Stimulated activated CD4-positive, alpha-beta T cell treated with anti-CD3 and anti-CD28 coated beads, TNF-alpha, amount 100 ng/mL, for 1 hour (primary cell): ENCODE measurements around the gene PDGFRB.

Source experiments
- DNase-seq, 3 donors: peaks; one replicate each; pipeline ENCODE4 v3.0.0-alpha.2; 2020; ENCODE audit warnings: low read depth in 3 of 3, low spot score in 1 of 3

PDGFRB gene

GRCh38 chr5:150164211-150164980, 8.8 kb upstream of the PDGFRB start:
- DNase-seq: no peak

DNA sequence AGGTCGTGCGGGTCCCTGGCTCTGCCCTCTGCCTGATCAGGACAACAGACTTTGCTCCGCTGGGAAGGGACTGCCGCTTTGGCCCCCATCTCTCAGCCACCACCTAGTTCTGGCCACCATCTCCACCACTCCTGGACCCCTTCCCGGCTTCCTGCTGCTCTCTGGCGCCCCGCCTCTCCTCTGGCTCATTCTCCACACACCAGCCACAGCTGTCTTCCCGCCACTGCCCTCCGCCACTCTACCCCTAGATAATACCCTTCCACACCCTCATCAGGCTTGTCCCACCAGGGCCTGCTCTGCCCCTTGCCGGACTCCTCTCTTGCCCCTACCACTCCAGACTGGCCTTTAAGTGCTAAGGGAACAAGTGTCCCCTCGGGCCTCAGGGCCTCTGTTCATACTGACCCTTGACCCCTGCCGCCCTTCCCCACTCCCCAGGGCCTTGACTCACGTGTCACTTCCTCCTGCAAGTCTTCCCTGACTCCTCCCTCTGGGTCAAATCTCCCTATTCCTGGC, 8.0 kb upstream of the PDGFRB start:
- no peak for DNase-seq

GRCh38 chr5:150163035-150163434, 7.4 kb upstream of the PDGFRB start:
- no peak for DNase-seq

DNA sequence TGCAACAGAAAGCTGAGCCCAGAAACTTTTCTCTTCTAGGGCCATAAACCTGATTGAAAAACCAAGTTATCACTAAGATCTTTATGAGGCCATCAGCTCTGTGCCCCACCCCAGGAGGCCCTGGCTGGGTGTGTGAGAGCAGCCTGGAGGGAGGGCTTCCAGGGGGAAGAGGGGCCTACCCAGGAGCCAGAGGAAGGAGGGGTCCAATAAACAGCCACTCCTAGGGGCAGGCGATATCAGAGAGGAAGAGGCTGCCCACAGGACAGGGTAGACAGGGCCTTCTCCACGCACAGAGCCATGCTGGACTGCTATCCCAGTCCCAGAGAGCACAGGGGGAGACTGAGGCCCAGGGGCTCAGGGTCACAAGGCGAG, 6.5 kb upstream of the PDGFRB start:
- DNase-seq: no peak

DNA sequence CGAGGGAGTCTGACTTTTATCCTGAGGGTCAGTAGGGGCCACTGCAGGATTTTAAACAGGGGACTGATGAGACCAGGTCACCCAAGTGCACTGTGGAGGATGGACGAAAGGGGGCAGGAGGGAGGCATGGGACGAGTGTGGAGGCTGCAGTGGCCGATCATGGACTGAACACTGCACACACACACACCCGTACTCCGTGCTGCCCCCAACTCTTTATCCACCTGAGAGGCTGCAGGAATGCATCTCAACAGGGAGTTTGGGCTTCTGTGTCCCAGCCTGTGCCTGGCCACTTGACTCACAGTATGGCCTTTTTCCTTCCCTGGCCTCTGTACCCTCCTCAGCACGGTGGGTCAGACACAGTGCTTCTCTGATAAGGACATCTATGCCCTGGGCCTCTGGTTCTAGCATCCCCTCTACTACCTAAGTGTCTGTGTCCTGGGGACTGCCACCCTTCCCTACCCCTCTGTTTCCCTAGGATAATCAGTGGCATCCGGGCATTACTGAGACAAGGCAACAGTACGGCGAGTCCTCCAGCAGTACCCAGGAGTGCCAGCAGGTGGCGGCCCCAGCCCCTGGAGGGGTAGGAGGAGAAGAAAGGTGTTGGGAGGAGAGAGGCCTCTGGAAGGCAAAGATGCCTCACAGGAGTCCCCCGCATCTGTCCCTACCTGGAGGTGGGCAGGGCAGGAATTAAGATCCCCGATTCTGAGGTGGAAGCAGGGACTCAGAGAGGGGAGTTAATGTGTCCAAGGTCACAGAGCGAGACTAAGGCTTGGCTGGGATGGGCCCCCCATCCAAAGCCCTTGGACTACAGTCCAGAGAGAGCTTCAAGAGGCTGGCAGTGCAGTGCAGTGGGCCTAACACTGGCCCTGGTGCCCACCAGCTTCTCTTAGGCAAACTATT, 5.8 kb upstream of the PDGFRB start:
- peak in 2 of 3 donors; percentile 29 to 71 for DNase-seq

- DNase-seq: no peak
These were observed 4.9 kb upstream of the PDGFRB start for GRCh38 chr5:150160448-150161081.

DNA sequence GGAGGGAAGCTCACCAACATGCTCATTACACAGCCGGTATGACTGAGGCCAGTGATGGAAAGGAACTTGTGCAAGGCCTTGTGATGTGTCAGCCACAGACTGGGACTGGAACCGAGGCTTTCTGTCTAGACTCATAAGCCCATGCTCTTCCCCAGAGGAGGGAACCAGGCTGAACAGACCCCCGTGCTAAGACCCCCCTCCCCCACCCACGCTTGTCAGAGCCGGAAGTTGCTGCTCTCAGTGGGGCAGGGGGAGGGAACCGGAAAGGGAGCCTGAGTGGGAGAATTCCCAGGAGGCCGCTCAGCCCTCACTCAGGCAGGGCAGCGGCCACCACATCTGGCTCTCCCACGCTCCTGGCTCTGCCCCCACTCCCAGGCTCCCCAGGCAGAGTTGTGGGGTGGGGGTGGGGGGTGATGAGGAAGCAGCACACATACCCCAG, 4.1 kb upstream of the PDGFRB start:
- no peak for DNase-seq

DNA sequence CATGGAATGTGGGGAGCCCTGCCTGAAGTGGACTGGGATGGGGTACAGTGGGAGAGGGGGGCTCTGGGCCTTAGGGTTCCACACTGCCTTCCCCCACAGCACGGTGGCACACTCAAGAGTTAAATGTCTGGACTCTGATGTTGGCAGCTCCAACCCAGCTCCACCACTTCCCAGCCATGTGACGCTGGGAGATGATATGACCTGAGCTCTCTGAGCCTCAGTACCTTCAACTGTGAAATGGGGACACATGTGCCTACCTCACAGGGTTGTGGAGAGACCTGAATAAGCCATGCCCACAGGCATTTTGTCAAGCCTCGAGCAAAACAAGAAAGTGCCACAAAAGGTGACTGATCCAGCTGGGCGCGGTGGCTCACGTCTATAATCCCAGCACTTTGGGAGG, 3.4 kb upstream of the PDGFRB start:
- DNase-seq: no peak

GRCh38 chr5:150158170-150158949, 2.7 kb upstream of the PDGFRB start:
- DNase-seq: no peak

DNA sequence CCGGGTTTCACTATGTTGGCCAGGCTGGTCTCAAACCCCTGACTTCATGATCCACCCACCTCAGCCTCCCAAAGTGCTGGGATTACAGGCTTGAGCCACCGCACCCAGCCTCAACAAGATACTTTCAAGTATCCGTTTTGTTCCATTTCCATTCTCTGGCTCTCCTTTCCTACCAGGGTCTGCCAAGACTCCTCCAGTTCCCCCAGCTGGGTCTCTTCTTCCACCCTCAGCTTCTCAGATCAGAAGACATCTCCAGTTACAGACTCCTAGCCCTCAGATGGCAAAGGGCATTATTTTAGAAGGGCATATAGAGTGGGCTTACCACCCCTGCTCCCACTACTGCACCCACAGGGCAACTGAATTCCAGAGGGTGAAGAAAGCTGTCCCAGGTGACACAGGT, 1.5 kb upstream of the PDGFRB start:
- DNase-seq: no peak

GRCh38 chr5:150156540-150156939, 895 bp upstream of the PDGFRB start:
- DNase-seq: no peak

GRCh38 chr5:150156027-150156368, 353 bp upstream of the PDGFRB start:
- DNase-seq: no peak

DNA sequence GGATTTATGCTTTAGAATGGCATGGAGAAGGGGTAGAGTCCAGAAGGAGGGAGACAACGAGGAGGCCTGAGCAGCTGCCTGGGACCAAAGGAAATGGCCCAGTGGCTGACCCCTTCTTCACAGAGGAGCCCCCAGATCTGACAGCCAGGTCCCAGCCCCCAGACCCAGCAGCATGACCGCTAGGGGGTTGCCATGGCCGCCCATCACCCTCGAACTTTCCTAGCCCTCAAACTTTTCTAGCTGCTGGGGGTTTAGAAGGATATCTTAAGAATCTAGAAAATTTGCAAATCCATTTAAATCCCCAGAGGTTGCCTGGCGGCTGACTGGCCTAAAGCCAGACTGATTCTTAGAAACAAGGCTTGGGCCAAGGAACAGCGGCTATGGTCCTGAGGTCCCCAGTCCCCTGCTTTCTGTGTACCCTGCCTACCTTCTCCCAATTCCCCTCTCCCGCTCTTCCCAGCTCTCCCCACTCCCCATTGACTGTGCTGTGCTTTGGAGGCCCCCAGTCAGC, 972 bp downstream of the PDGFRB start:
- no peak for DNase-seq

GRCh38 chr5:150153957-150154617, 1.6 kb downstream of the PDGFRB start:
- DNase-seq: no peak

GRCh38 chr5:150153483-150153882, 2.2 kb downstream of the PDGFRB start:
- no peak for DNase-seq

DNA sequence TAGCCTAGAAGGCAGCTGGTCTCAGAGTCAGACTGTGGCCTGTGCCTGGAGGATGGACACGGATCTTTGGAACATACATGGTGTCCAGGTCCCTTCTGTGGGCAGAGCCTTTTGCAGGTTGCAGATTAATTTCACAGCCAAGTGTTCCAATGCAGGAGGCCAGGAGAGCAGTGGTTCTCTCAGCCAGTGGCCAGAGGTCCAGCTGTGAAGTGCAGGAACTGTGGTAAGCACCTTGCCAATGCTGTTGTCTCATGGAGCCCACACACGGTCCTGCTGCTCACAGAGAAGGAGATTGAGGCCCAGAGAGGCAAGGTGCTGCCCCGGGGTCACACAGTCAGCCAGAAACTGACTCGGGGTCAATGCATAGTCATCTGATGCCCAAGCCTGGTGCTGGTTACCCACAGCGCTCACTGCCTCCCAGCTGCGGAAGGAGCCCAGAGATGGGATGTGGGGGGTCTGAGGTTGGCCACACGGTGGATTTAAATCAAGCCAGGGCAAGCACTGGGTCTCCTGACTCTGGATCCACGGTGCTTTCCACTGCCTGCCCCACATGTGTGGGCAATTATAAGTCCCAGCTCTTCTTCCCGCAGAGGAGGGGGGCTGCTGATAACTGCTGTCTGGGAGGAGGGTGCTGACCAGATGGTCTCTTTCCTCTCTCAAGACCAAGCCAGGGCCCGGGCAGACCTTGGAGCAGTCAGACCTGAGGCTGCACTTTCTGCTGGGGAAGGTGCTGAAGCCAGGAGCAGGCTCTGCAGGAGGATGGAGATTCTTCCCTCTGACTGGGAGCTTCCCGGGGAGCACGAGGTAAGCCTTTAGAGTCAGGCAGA, 2.8 kb downstream of the PDGFRB start:
- no peak for DNase-seq

DNA sequence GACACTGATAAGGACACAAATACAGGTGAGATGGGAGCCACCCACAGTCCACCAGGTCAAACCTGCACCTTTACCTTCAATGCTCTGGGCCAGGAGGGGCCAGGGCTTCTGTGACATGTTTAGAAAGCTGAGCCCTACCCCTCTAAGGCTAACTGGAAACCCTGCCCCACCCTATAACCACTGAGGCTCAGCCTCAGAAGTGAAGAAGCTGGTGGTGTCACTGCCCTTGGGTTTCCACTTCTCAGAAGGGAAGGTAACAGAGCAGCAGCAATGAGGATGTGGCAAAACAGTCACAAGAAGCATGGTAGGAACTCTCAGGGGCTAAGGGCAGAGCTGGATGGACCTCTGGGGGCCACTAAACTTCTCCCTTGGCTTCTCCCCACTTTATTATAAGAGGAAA, 6.0 kb downstream of the PDGFRB start:
- no peak for DNase-seq

DNA sequence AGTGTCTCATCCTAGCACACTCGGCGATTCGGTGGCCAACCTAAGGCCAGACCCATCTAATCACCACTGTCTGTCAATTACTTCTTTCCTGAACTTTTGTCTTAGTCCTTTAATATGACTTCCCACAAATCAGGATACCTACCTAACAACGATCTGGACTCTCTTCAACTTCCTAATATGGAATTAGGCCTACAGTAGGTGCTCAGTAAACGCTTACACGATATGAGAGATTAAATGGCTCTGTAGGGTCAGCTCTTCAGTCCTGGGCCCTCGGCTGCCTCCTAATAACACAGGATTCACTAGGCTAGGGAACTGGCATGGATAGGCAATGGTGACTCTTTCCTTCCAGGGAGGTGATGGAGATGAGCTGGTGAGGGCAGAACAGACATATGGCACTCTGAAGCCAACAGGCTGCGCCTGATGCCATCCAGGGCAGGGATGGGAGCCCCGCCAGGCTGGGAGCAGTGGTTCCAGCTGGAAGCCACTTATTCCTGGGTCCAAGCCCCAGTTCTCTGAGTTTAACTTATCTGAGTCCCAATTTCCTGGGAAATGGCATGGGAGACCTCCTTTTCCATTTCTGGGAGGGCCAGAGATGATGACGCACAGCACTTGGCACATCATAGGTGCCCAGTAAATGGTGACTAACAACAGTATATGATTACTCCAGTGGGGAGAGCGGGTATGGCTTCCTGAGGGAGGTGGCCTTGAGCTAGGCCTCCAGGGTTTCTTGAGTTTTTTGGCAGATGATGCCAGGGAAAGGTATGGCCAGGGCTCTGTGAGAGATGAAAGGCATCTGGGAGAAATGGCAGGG, 7.3 kb downstream of the PDGFRB start:
- DNase-seq: no peak

GRCh38 chr5:150147670-150148069, 8.0 kb downstream of the PDGFRB start:
- DNase-seq: no peak
